Esophagus muscularis mucosa (tissue), 4 donors: ENCODE data around the gene PEX3. TPM values are rescaled to one million over a fixed set of nuclear protein-coding genes. Genes with fewer than 3 reads are reported as not detected.
A peak's percentile ranks its signal among the peaks of the same experiment; 100 is the strongest.
"Not testable (repeated sequence)": the region's sequence is repeated elsewhere in the genome, so short reads cannot be mapped to it uniquely, and the experiment has no call there.

Experiments
- DNase-seq: peaks from one replicate; pipeline ENCODE4 v3.0.0-alpha.2; 2017; ENCODE audit errors: extremely low spot score
- H3K27ac ChIP-seq, 4 donors: fragments of 200-600 bp; sonication (generic); replicated peaks in 1 of 4; 1 replicate in 3 of 4; 2 replicates in 1 of 4; pipeline ENCODE4 v1.5.1; 2016 to 2019; ENCODE audit warnings: mild to moderate bottlenecking in 1 of 4
- H3K27me3 ChIP-seq, 4 donors: fragments of 200-600 bp; sonication (generic); one replicate each; pipeline versions ENCODE4 v1.5.1 to v1.6.0; 2016 to 2019
- H3K36me3 ChIP-seq, 4 donors: fragments of 200-600 bp; sonication (generic); one replicate each; pipeline ENCODE4 v1.5.1; 2016 to 2019
- H3K4me1 ChIP-seq, 4 donors: fragments of 200-600 bp; sonication (generic); one replicate each; pipeline ENCODE4 v1.5.1; 2016 to 2019
- H3K4me3 ChIP-seq, 4 donors: fragments of 200-600 bp; sonication (generic); 1 replicate in 2 of 4; 2 replicates in 2 of 4; pipeline ENCODE4 v1.5.1; 2016 to 2019; ENCODE audit warnings: mild to moderate bottlenecking in 4 of 4, moderate library complexity in 1 of 4
- H3K9me3 ChIP-seq, 4 donors: fragments of 200-600 bp; sonication (generic); 1 replicate in 3 of 4; 2 replicates in 1 of 4; pipeline ENCODE4 v1.5.1; 2016 to 2019
- EP300 ChIP-seq: sonication (generic); formaldehyde crosslinking; IDR thresholded peaks from one replicate; pipeline ENCODE4 v1.6.1; 2017; ENCODE audit warnings: antibody characterized with exemption
- POLR2A ChIP-seq: fragments of 450-650 bp; IDR thresholded peaks from one replicate; pipeline ENCODE4 v1.6.1; 2017; ENCODE audit warnings: antibody characterized with exemption, moderate library complexity, mild to moderate bottlenecking, low read depth
- POLR2AphosphoS5 ChIP-seq, 2 donors: sonication (generic); formaldehyde crosslinking; IDR thresholded peaks; one replicate each; pipeline ENCODE4 v1.6.1; 2017; ENCODE audit warnings: antibody characterized with exemption in 2 of 2
- WGBS: methylation state at CpG from one replicate; pipeline ENCODE4 v1.1.5; 2018; 5-methylcytosine and 5-hydroxymethylcytosine counted together
- intact Hi-C: fragments of 100-400 bp; cut with DNase I; formaldehyde crosslinking; loops from one replicate; pipeline ENCODE4 v1.15.1; 2023
- total RNA-seq, 4 donors: library from RNA; depleted of rRNA; stranded (reverse); fragments of >200 nt; gene quantifications; one replicate each; pipeline versions ENCODE4 v1.1.0 to v1.2.1, GENCODE V29; 2016
- TF ChIP-seq, protein P1 (sequence below), 3 experiments: fragments of 200-600 bp in 2 of 3; fragments of 450-650 bp in 1 of 3; sonication (generic) in 2 of 3; IDR thresholded peaks; one replicate each; pipeline ENCODE4 v1.5.1; 2017 to 2019; ENCODE audit warnings: antibody characterized with exemption in 3 of 3, mild to moderate bottlenecking in 2 of 3, moderate library complexity in 1 of 3

The PEX3 gene
- total RNA-seq, 4 donors from 2014 or later = 15.1 to 24.1 (median 19.7) TPM

DNA sequence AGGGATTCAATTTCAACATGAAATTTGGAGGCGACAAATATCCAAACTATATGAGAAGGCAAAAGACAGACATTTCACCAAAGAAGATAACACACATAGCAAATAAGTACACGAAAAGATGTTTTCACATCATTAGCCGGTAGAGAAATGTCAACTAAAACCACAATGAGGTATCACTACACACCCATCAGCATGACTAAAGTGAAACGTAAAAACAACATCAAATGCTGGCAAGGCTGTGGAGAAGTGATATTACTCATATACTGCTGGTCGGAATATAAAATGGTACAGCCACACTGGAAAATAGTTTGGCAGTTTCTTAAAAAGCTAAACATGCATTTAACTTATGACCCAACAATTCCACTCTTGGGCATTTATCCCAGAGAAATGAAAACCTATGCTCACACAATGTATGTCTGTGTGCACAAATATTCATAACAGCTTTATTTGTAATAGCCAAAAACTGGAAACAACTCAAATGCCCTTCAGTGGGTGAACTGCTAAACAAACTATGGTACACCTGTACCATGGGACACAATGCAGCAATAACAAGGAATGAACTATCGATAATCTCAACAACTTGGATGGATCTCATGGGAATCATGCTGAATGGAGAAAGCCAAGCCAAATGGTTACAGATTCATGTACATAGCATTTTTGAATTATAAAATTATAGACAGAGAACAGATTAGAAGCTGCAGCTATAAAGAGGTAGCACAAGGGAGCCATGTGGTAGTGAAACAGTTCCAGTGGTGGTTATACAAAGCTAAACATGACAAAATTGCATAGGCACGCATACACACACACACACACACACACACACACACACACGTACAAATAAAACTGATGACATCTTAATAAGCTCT lies 8.7 kb upstream of the PEX3 start:
- intact Hi-C loops = no loop called here
- Histone ChIP-seq H3K27me3 (no peaks in the 10 kb centered on the region), H3K9me3 (no peaks in the 10 kb centered on the region), H3K36me3 (no peaks in the 10 kb centered on the region), H3K4me3 (no peak overlapping the region), H3K27ac (no peak overlapping the region), H3K4me1 (peaks cover 0 to 8% (median 2%) of the 10 kb centered on the region in 4 donors)
- 94% methylated on average over 8 of the region's 8 CpGs for WGBS
- TF ChIP-seq, protein P1, sequence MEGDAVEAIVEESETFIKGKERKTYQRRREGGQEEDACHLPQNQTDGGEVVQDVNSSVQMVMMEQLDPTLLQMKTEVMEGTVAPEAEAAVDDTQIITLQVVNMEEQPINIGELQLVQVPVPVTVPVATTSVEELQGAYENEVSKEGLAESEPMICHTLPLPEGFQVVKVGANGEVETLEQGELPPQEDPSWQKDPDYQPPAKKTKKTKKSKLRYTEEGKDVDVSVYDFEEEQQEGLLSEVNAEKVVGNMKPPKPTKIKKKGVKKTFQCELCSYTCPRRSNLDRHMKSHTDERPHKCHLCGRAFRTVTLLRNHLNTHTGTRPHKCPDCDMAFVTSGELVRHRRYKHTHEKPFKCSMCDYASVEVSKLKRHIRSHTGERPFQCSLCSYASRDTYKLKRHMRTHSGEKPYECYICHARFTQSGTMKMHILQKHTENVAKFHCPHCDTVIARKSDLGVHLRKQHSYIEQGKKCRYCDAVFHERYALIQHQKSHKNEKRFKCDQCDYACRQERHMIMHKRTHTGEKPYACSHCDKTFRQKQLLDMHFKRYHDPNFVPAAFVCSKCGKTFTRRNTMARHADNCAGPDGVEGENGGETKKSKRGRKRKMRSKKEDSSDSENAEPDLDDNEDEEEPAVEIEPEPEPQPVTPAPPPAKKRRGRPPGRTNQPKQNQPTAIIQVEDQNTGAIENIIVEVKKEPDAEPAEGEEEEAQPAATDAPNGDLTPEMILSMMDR (IDR thresholded peaks at IDR 0.05) = no peak
- no peak for TF ChIP-seq POLR2A
- no peak for TF ChIP-seq EP300
- no peak for TF ChIP-seq POLR2AphosphoS5 (IDR thresholded peaks at IDR 0.05)
- no peak for DNase-seq

DNA sequence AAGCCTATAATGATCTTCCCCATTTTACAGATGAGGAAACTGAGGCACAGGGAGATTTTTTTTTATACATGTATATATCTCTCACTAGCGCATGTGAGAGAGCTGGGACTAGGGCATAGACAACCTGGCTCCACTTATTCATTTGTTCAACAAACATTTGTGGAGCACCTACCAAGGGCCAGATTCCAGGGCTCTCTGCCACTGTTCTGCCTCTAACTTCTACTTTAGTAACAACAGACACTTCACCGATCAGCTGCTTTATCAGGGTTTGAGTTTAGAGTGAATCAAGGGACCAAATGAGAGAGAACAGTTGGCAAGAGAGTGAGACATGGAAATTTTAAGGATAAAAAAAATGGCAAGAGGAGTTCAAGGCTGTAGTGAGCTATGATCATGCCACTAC lies 7.5 kb upstream of the PEX3 start:
- H3K9me3 ChIP-seq = no peaks in the 10 kb centered on the region
- H3K36me3 ChIP-seq = no peaks in the 10 kb centered on the region
- no peak overlapping the region for H3K27ac ChIP-seq
- 95% methylated on average over 2 of the region's 2 CpGs for WGBS
- H3K4me3 ChIP-seq = no peak overlapping the region
- no peak for DNase-seq
- H3K4me1 ChIP-seq = peaks cover 0 to 8% (median 2%) of the 10 kb centered on the region in 4 donors
- H3K27me3 ChIP-seq = no peaks in the 10 kb centered on the region
- TF ChIP-seq, protein P1 (IDR thresholded peaks at IDR 0.05) = no peak
- TF ChIP-seq POLR2A (no peak), POLR2AphosphoS5 (IDR thresholded peaks at IDR 0.05) (no peak), EP300 (no peak)
- intact Hi-C loops = no loop called here

DNA sequence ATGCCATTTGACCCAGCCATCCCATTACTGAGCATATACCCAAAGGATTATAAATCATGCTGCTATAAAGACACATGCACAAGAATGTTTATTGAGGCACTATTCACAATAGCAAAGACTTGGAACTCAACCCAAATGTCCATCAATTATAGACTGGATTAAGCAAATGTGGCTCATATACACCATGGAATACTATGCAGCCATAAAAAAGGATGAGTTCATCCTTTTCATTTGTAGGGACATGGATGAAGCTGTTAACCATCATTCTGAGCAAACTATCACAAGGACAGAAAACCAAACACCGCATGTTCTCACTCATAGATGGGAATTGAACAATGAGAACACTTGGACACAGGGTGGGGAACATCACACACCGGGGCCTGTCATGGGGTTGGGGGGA lies 2.7 kb upstream of the PEX3 start:
- H3K9me3 ChIP-seq, H3K4me3 ChIP-seq, DNase-seq, H3K27me3 ChIP-seq, intact Hi-C loops, H3K36me3 ChIP-seq, H3K27ac ChIP-seq: not testable (repeated sequence)
- 100% methylated on average over 2 of the region's 2 CpGs for WGBS
- peaks cover 17 to 39% (median 33%) of the 10 kb centered on the region in 4 donors for H3K4me1 ChIP-seq

GRCh38 chr6:143449082-143449713 lies 1.4 kb upstream of the PEX3 start:
- DNase-seq = no peak
- peak overlapping the region; percentile 62 to 88 (median 75) for H3K4me3 ChIP-seq
- no peaks in the 10 kb centered on the region for H3K27me3 ChIP-seq
- H3K9me3 ChIP-seq = no peaks in the 10 kb centered on the region
- peaks cover 17 to 41% (median 40%) of the 10 kb centered on the region in 4 donors for H3K4me1 ChIP-seq
- no peak for TF ChIP-seq EP300
- H3K36me3 ChIP-seq = peaks cover 0 to 5% (median 0%) of the 10 kb centered on the region in 4 donors
- intact Hi-C loops = no loop called here
- H3K27ac ChIP-seq = peak overlapping the region in 1 of 4 donors; percentile 67
- 80% methylated on average over 6 of the region's 6 CpGs for WGBS

DNA sequence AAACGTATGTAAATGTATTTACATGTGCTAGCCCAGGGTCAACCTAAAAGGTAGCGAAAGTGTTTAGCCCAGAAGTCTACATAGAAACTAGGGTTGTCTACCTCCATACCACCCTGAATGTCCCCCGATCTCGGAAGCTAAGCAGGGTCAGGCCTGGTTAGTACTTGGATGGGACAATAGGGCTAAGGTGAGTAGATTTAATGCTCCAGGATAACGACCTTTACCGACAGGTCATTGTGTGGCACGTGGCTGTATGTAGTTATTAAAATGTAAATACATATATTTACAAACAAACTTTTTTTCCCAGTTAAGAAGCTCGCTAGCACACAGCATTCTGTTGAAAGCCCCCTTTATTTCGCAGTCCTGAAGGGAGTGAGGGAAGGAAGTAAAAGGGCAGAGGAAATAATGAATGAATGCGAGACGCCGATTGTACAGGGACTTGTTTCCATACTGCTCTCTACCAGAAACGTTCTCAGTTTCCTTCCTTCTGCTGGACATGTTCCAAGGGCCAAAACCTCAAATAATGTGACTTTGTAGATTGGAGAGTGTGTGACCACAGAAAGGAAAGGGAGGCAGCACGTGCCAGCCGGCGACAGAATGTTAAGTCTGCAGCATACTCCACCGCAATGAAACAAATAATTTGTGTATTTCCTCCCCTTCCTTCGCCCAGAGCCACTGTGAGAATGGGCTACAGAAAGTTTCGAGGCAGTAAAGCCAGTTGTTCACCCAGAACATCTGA lies 722 bp upstream of the PEX3 start:
- DNase-seq = no peak
- Histone ChIP-seq H3K27ac (peak overlapping the region; percentile 67 to 82 (median 72)), H3K27me3 (no peaks in the 10 kb centered on the region), H3K4me1 (peaks cover 17 to 41% (median 40%) of the 10 kb centered on the region in 4 donors), H3K4me3 (peak overlapping the region; percentile 62 to 88 (median 75)), H3K9me3 (no peaks in the 10 kb centered on the region), H3K36me3 (peaks cover 0 to 5% (median 0%) of the 10 kb centered on the region in 4 donors)
- 8% methylated on average over 19 of the region's 19 CpGs for WGBS
- no peak for TF ChIP-seq POLR2A
- TF ChIP-seq, protein P1 (IDR thresholded peaks at IDR 0.05) = no peak
- TF ChIP-seq EP300 = no peak
- no peak for TF ChIP-seq POLR2AphosphoS5 (IDR thresholded peaks at IDR 0.05)
- intact Hi-C loops = loop anchor here (5.0 kb wide), 1 partner anchor 388 kb away; the partner anchor contains the start of gene AIG1
